Measurements from ENCODE around the gene STX8. TPM values are rescaled to one million over a fixed set of nuclear protein-coding genes. Genes with fewer than 3 reads are reported as not detected.

The STX8 gene
- total and polyA plus RNA-seq, 3 donors from 2014 or later: 103 to 160 (median 125) TPM

GRCh38 chr17:9242983-9243382 is 332.6 kb downstream of the STX8 start:
- no peaks in the 10 kb centered on the region for H3K27me3 ChIP-seq
- no peaks in the 10 kb centered on the region for H3K36me3 ChIP-seq (ENCODE audit: low read depth, missing control alignments)
- DNase-seq: no peak
- no peaks in the 10 kb centered on the region for H3K9me3 ChIP-seq
- no peak overlapping the region for H3K27ac ChIP-seq
- H3K4me1 ChIP-seq: peaks cover 12% of the 10 kb centered on the region
- intact Hi-C loops (cut with DNase I; ENCODE audit: low total_unique reads): no loop called here
- no peak overlapping the region for H3K4me3 ChIP-seq
- no peak for TF ChIP-seq POLR2A (IDR thresholded peaks at IDR 0.05)
- TF ChIP-seq CTCF (IDR thresholded peaks at IDR 0.05): no peak
- 52 to 81% methylated on average over 5 to 8 of the region's 8 CpGs for WGBS, 2 donors

GRCh38 chr17:9242497-9242881 is 333.1 kb downstream of the STX8 start:
- WGBS, 2 donors: 75 to 92% methylated on average over 11 to 15 of the region's 16 CpGs
- DNase-seq: no peak
- no peaks in the 10 kb centered on the region for H3K36me3 ChIP-seq (ENCODE audit: low read depth, missing control alignments)
- H3K9me3 ChIP-seq: no peaks in the 10 kb centered on the region
- H3K4me1 ChIP-seq: peaks cover 12% of the 10 kb centered on the region
- intact Hi-C loops (cut with DNase I; ENCODE audit: low total_unique reads): no loop called here
- no peak overlapping the region for H3K4me3 ChIP-seq
- no peak overlapping the region for H3K27ac ChIP-seq
- TF ChIP-seq POLR2A (IDR thresholded peaks at IDR 0.05): no peak
- no peak for TF ChIP-seq CTCF (IDR thresholded peaks at IDR 0.05)
- no peaks in the 10 kb centered on the region for H3K27me3 ChIP-seq

GRCh38 chr17:9241774-9242496 is 333.7 kb downstream of the STX8 start:
- Histone ChIP-seq H3K27me3 (no peaks in the 10 kb centered on the region), H3K27ac (no peak overlapping the region), H3K36me3 (ENCODE audit: low read depth, missing control alignments) (no peaks in the 10 kb centered on the region), H3K4me1 (peaks cover 12% of the 10 kb centered on the region), H3K9me3 (no peaks in the 10 kb centered on the region), H3K4me3 (no peak overlapping the region)
- DNase-seq: no peak
- TF ChIP-seq CTCF (IDR thresholded peaks at IDR 0.05) (no peak), POLR2A (IDR thresholded peaks at IDR 0.05) (no peak)
- intact Hi-C loops (cut with DNase I; ENCODE audit: low total_unique reads): no loop called here
- WGBS, 2 donors: 77 to 90% methylated on average over 11 to 14 of the region's 16 CpGs

GRCh38 chr17:9241371-9241712 is 334.3 kb downstream of the STX8 start:
- no peak overlapping the region for H3K4me3 ChIP-seq
- H3K27ac ChIP-seq: peak overlapping the region; percentile 82 to 88
- no peaks in the 10 kb centered on the region for H3K9me3 ChIP-seq
- intact Hi-C loops (cut with DNase I; ENCODE audit: low total_unique reads): no loop called here
- TF ChIP-seq CTCF (IDR thresholded peaks at IDR 0.05) (no peak), POLR2A (IDR thresholded peaks at IDR 0.05) (no peak)
- 54 to 67% methylated on average over 8 to 10 of the region's 10 CpGs for WGBS, 2 donors
- H3K4me1 ChIP-seq: peaks cover 12% of the 10 kb centered on the region
- no peaks in the 10 kb centered on the region for H3K27me3 ChIP-seq
- DNase-seq: peak; percentile 33
- no peaks in the 10 kb centered on the region for H3K36me3 ChIP-seq (ENCODE audit: low read depth, missing control alignments)
